ENCODE data around the gene DAP.
A peak's percentile ranks its signal among the peaks of the same experiment; 100 is the strongest.
"Not testable (repeated sequence)": the region's sequence is repeated elsewhere in the genome, so short reads cannot be mapped to it uniquely, and the experiment has no call there.

The DAP gene

DNA sequence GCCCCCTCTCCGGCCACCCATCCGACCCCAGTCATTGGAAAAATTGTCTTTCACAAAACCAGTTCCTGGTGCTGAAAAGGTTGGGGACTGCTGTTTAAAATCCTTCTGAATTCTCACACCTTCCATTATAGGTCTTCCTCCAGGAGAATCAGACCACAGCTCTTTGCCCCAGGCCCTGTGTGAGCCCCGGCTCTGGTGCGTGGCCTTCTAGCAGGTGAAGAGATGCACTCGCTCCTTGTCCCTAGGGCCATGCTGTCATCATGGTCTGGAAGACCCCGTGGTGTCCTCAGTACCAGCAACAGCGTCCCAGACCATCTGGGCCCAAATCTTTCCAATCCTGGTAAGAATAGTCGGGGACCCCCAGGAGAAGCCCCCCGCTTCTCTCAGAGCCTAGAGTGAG, 95.2 kb downstream of the DAP start:
- H3K36me3 Mint-ChIP-seq (ENCODE audit: low read depth): no peaks in the 10 kb centered on the region
- no peak overlapping the region for H3K27ac Mint-ChIP-seq
- TF ChIP-seq CTCF (IDR thresholded peaks at IDR 0.05; ENCODE audit: unreplicated experiment in 3 of 3): no peak
- no peaks in the 10 kb centered on the region for H3K9me3 Mint-ChIP-seq
- peaks cover 20% of the 10 kb centered on the region for H3K27me3 Mint-ChIP-seq (ENCODE audit: low read depth)
- H3K4me1 Mint-ChIP-seq: peaks cover 29% of the 10 kb centered on the region
- no peak overlapping the region for H3K4me3 Mint-ChIP-seq

DNA sequence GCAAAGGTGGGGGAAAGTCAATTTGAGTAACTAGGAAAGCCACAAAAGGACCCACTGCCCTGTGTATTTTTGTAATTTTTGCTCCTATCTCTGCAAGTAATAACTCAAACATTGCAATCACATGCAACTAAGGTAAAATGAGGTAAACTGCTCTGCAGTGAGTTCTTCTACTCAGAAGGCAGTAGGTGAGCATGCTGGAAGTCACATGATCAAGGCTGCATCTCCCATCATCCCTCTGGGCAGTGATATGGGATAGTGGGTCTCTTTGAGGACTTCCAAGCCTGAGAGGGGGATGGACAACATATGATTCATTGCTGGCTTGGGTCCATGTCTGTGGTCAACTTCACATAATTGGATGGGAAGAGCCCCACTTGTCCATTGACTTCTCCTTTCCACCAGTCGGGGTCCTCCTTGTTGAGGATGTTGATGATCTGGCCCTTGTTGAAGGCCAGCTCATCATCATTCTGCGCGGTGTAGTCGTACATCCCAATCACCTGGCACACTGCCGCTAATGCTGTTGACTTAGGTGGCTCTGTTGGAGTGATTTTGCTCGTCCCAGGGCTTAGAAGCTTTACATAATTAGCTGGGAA, 96.8 kb downstream of the DAP start:
- H3K4me1 Mint-ChIP-seq: peaks cover 29% of the 10 kb centered on the region
- not testable (repeated sequence) for H3K36me3 Mint-ChIP-seq (ENCODE audit: low read depth); H3K9me3 Mint-ChIP-seq

DNA sequence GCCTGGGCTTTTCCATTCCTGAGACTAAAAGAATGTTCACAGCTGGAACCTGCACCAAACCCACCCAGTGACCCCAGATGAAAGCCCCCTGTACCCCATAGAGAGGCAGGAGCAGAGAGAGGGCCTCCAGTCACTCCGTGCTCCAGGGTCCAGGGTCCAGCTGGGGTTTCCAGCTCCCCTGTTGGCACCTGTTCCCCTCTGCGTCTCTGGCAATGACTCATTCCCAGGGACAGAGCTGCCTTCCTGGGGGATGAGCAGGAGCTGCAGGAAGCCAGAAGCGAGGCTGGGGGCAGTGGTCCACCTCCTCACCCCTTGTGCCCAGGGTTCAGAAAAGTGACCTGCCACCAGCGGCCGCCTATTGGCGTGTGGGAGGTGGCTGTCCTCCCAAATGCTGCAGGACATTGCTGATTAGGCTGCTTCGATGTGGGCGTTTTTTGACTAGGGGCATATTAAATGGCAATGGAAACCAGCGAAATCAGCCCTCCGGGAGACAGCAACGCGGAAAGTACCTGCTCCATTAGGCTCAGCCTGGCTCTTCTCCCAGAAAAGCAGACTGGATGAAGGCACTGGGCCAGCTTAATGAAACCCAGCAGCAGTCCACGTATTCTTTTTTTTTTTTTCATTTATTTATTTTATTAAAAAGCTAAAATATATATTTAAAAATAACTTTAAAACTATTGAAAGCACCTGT, 97.4 kb downstream of the DAP start:
- Mint-ChIP-seq H3K27me3 (ENCODE audit: low read depth) (peaks cover 20% of the 10 kb centered on the region), H3K9me3 (no peaks in the 10 kb centered on the region)
- TF ChIP-seq CTCF (IDR thresholded peaks at IDR 0.05; ENCODE audit: unreplicated experiment in 3 of 3): no peak

More for the DNA sequence above, 96.8 kb downstream of the DAP start:
- peaks cover 20% of the 10 kb centered on the region for H3K27me3 Mint-ChIP-seq (ENCODE audit: low read depth)
- not testable (repeated sequence) for H3K4me3 Mint-ChIP-seq
- peak overlapping the region in 1 of 3 experiments; percentile 33 for H3K27ac Mint-ChIP-seq

GRCh38 chr5:10662661-10663488, 98.2 kb downstream of the DAP start:
- peaks cover 20% of the 10 kb centered on the region for H3K27me3 Mint-ChIP-seq (ENCODE audit: low read depth)
- no peaks in the 10 kb centered on the region for H3K36me3 Mint-ChIP-seq (ENCODE audit: low read depth)
- H3K4me1 Mint-ChIP-seq: peaks cover 29% of the 10 kb centered on the region
- TF ChIP-seq CTCF (IDR thresholded peaks at IDR 0.05; ENCODE audit: unreplicated experiment in 3 of 3): no peak
- no peak overlapping the region for H3K27ac Mint-ChIP-seq
- H3K4me3 Mint-ChIP-seq: no peak overlapping the region
- no peaks in the 10 kb centered on the region for H3K9me3 Mint-ChIP-seq

More for the DNA sequence above, 97.4 kb downstream of the DAP start:
- Mint-ChIP-seq H3K4me3 (no peak overlapping the region), H3K4me1 (peaks cover 29% of the 10 kb centered on the region), H3K27ac (peak overlapping the region in 1 of 3 experiments; percentile 33), H3K36me3 (ENCODE audit: low read depth) (no peaks in the 10 kb centered on the region)

GRCh38 chr5:10662083-10662482, 99.0 kb downstream of the DAP start:
- H3K4me3 Mint-ChIP-seq: no peak overlapping the region

More at GRCh38 chr5:10662083-10662482, 99.0 kb downstream of the DAP start:
- no peak for TF ChIP-seq CTCF (IDR thresholded peaks at IDR 0.05; ENCODE audit: unreplicated experiment in 3 of 3)
- Mint-ChIP-seq H3K27ac (no peak overlapping the region), H3K36me3 (ENCODE audit: low read depth) (no peaks in the 10 kb centered on the region), H3K4me1 (peaks cover 29% of the 10 kb centered on the region), H3K9me3 (no peaks in the 10 kb centered on the region), H3K27me3 (ENCODE audit: low read depth) (peaks cover 20% of the 10 kb centered on the region)
